COLO829 (cell line): Measurements from ENCODE around the gene SLC41A2.
"Not testable (repeated sequence)": the region's sequence is repeated elsewhere in the genome, so short reads cannot be mapped to it uniquely, and the experiment has no call there.

Experiments
- DNase-seq: peaks from one replicate; pipeline ENCODE4 v3.0.0; 2012; ENCODE audit warnings: low spot score

SLC41A2 gene

GRCh38 chr12:104958001-104958804 is at the start of gene SLC41A2:
Gene SLC41A2, minus strand, starts transcription at chr12:104958290. Its CDS starts 29,763 bp downstream, at chr12:104928527.
- DNase-seq, result peak; percentile 56

GRCh38 chr12:105001476-105001875 is 43.4 kb upstream of the SLC41A2 start:
- DNase-seq, result no peak

GRCh38 chr12:104999347-104999685 is 41.2 kb upstream of the SLC41A2 start:
- DNase-seq, result no peak

GRCh38 chr12:104998423-104999346 is 40.6 kb upstream of the SLC41A2 start:
- DNase-seq, result no peak

GRCh38 chr12:104997541-104997940 is 39.5 kb upstream of the SLC41A2 start:
- no peak for DNase-seq

- no peak for DNase-seq
Observed at GRCh38 chr12:104994336-104994735, 36.2 kb upstream of the SLC41A2 start.

GRCh38 chr12:104991565-104992128 is 33.6 kb upstream of the SLC41A2 start:
- no peak for DNase-seq

- no peak for DNase-seq
Observed at GRCh38 chr12:104990950-104991349, 32.9 kb upstream of the SLC41A2 start.

- peak; percentile 92 for DNase-seq
Observed at GRCh38 chr12:104986022-104986941, 28.2 kb upstream of the SLC41A2 start, which contains the start of gene NOPCHAP1. Gene NOPCHAP1, plus strand, starts transcription at chr12:104986316. Its CDS starts 37 bp downstream, at chr12:104986353.

- no peak for DNase-seq
Observed at GRCh38 chr12:104985206-104985605, 27.1 kb upstream of the SLC41A2 start.

- DNase-seq, result not testable (repeated sequence)
Observed at GRCh38 chr12:104977688-104978087, 19.6 kb upstream of the SLC41A2 start.

GRCh38 chr12:104976703-104977102 is 18.6 kb upstream of the SLC41A2 start:
- no peak for DNase-seq

GRCh38 chr12:104975587-104976343 is 17.7 kb upstream of the SLC41A2 start:
- DNase-seq, result no peak

- DNase-seq, result no peak
Observed at GRCh38 chr12:104974626-104975290, 16.7 kb upstream of the SLC41A2 start.

- DNase-seq, result no peak
Observed at GRCh38 chr12:104973250-104973649, 15.2 kb upstream of the SLC41A2 start.

GRCh38 chr12:104971306-104971705 is 13.2 kb upstream of the SLC41A2 start:
- no peak for DNase-seq

GRCh38 chr12:104969343-104969742 is 11.3 kb upstream of the SLC41A2 start:
- DNase-seq, result no peak

GRCh38 chr12:104966677-104967076 is 8.6 kb upstream of the SLC41A2 start:
- DNase-seq, result no peak

- no peak for DNase-seq
Observed at GRCh38 chr12:104964856-104965205, 6.7 kb upstream of the SLC41A2 start.

- no peak for DNase-seq
Observed at GRCh38 chr12:104964167-104964855, 6.2 kb upstream of the SLC41A2 start.
